Thyroid gland (tissue), 4 donors: ENCODE data around the gene TMCO1.

Experiments
- POLR2A ChIP-seq, 2 donors: fragments of 450-650 bp; IDR thresholded peaks; one replicate each; pipeline ENCODE4 v1.6.1; 2017; ENCODE audit warnings: antibody characterized with exemption in 2 of 2, mild to moderate bottlenecking in 2 of 2, moderate library complexity in 1 of 2
- TF ChIP-seq, protein P1 (sequence below), 6 experiments: fragments of 200-600 bp in 3 of 6; fragments of 450-650 bp in 3 of 6; sonication (generic) in 3 of 6; IDR thresholded peaks; one replicate each; pipeline ENCODE4 v1.5.1; 2016 to 2019; ENCODE audit warnings: antibody characterized with exemption in 6 of 6, mild to moderate bottlenecking in 2 of 6, inconsistent platforms in 1 of 6, moderate library complexity in 1 of 6

GRCh38 chr1:165764277-165764676, 4.4 kb downstream of the TMCO1 start:
- no peak for TF ChIP-seq POLR2A (IDR thresholded peaks at IDR 0.05)
- TF ChIP-seq, protein P1, sequence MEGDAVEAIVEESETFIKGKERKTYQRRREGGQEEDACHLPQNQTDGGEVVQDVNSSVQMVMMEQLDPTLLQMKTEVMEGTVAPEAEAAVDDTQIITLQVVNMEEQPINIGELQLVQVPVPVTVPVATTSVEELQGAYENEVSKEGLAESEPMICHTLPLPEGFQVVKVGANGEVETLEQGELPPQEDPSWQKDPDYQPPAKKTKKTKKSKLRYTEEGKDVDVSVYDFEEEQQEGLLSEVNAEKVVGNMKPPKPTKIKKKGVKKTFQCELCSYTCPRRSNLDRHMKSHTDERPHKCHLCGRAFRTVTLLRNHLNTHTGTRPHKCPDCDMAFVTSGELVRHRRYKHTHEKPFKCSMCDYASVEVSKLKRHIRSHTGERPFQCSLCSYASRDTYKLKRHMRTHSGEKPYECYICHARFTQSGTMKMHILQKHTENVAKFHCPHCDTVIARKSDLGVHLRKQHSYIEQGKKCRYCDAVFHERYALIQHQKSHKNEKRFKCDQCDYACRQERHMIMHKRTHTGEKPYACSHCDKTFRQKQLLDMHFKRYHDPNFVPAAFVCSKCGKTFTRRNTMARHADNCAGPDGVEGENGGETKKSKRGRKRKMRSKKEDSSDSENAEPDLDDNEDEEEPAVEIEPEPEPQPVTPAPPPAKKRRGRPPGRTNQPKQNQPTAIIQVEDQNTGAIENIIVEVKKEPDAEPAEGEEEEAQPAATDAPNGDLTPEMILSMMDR (IDR thresholded peaks at IDR 0.05): no peak
